DOHH2 (cell line): ENCODE data around the gene CLASP2.

Experiments
- EZH2phosphoT487 ChIP-seq: fragments of 200-600 bp; sonication (generic); IDR thresholded peaks from 2 replicates; pipeline ENCODE4 v1.6.1; 2017; ENCODE audit warnings: borderline replicate concordance, mild to moderate bottlenecking, antibody characterized with exemption, low read length, moderate library complexity, mixed read lengths
- TF ChIP-seq, protein P1 (sequence below): fragments of 200-600 bp; sonication (generic); IDR thresholded peaks from one replicate; pipeline ENCODE4 v1.5.1; 2014; ENCODE audit warnings: antibody characterized with exemption, mild to moderate bottlenecking, low read depth, low read length; ENCODE audit not compliant: poor library complexity, severe bottlenecking

DNA sequence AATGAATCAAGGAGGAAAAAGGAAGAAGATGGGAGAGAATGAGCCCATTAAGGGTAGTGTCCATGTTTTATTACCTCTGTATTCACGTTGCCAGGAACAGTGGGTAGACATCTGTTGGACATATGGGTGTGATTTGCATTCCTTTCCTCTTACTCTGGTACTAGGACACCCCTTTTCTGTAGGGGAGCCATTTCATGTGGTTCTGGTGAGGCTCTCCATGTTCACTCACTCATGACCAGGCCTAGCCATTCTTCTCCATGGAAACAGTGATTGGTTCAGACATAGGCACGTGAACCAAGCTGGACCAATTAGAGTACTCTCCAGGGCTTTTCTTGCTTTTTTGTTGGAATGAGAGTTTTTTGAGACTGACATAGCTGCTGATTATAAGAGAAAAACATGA lies 40.8 kb upstream of the CLASP2 start:
- TF ChIP-seq, protein P1, sequence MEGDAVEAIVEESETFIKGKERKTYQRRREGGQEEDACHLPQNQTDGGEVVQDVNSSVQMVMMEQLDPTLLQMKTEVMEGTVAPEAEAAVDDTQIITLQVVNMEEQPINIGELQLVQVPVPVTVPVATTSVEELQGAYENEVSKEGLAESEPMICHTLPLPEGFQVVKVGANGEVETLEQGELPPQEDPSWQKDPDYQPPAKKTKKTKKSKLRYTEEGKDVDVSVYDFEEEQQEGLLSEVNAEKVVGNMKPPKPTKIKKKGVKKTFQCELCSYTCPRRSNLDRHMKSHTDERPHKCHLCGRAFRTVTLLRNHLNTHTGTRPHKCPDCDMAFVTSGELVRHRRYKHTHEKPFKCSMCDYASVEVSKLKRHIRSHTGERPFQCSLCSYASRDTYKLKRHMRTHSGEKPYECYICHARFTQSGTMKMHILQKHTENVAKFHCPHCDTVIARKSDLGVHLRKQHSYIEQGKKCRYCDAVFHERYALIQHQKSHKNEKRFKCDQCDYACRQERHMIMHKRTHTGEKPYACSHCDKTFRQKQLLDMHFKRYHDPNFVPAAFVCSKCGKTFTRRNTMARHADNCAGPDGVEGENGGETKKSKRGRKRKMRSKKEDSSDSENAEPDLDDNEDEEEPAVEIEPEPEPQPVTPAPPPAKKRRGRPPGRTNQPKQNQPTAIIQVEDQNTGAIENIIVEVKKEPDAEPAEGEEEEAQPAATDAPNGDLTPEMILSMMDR = no peak
- TF ChIP-seq EZH2phosphoT487 = no peak
